HG03442 (cell line): ENCODE data around the gene EYA2.
"Not testable (repeated sequence)": the region's sequence is repeated elsewhere in the genome, so short reads cannot be mapped to it uniquely, and the experiment has no call there.

Experiments used
- ATAC-seq: cut with Tn5 transposase; IDR thresholded peaks from one replicate; pipeline ENCODE4 v1.9.1; 2021; ENCODE audit warnings: mild to moderate bottlenecking, moderate library complexity; ENCODE audit not compliant: unreplicated experiment

EYA2 gene

DNA sequence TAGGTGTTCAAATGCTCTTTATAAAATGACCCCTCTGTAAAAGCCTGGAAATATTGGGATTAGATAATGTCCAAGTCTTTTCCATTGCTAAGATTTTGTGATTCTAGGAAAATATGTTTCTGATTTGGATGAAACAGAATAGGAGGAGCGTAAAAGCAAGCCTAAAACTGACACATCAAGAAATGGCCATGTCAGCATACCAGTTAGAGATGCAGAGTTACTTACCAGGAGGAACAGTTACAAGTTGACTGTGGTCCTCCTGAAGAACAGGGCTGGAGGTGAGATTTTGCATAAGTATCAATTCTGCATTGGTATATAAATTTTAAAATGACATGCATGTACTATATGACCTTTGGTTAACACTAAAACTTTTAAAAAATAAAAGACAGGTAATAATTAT is 35.3 kb downstream of the EYA2 start:
- no peak for ATAC-seq

DNA sequence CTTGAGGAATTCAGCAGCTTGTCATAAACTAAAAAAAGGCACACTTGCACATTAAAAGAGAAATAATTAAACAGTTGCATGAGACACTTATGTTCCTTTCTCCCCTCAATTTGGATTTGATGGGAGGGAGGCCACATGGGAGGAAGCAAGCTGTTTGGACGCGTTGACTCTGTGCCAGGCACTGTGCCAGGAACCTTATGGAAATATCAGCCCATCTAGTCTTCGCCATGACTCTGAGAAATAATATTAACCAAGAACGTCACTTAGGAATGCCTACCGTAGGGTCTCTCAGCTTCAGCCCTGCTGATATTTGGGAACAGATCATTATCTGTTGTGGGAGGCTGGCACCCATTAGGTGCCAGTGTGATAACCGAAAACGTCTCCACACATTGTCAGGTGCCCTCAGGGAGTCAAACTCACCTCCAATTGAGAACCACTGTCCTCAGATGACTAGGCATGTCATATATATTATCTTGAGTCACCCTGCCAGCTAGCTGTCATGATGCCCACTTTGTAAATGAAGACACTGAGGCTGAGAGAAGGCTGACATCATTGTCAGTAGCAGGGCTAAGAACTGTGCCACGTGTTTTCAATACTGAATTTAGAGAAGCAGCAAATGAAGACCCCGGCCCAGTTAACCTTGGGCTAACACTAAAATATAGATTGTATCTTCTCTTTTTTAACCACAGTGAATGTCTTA is 36.1 kb downstream of the EYA2 start:
- ATAC-seq = no peak

DNA sequence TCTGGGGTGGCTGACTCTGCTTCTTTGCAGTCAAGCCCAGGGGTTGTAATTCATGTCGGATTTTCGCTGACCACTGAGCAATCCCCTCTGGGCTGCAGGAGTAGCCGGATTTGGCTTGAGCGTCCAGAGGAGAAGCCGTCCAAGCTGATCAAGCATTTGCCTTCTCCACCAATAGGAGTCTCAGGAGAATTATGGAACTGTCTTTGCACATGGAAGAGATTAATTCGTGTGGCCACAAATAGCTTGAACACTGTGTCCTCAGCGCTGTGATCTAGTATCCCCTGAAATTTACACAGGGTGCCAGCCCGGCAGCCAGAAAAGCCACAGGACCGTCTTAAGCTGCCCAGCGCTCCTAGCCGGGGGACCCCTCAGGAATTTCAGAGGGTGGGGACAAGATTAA is 37.1 kb downstream of the EYA2 start:
- no peak for ATAC-seq

DNA sequence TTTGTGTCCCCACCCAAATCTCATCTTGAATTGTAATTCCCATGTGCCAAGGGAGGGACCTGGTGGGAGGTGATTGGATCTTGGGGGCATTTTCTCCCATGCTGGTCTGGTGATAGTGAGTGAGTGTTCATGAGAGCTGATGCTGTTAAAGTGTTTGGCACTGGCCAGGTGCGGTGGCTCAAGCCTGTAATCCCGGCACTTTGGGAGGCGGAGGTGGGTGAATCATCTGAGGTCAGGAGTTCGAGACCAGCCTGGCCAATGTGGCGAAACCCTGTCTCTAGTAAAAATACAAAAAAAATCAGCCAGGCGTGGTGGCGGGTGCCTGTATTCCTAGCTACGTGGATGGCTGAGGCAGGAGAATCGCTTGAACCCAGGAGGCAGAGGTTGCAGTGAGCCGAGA is 37.8 kb downstream of the EYA2 start:
- not testable (repeated sequence) for ATAC-seq

DNA sequence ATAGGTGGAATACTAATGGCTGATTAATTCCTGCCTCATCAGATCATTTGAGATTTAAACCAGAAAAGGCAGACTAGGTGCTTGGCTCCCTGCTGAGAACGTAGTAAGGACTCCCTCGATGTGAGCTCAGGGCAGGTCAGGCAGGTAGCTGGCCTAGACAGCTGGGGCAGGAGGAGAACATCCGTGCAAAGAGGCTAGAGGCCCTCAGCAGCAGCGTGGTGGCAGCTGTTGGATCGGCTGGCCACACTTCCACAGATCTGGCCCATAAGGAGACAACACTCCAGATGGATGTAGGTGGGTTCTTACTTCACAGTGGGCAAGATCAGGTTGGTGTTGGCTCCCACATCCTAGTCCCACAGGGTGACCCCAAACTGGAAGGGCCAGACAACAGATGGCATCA is 38.5 kb downstream of the EYA2 start:
- ATAC-seq = no peak

DNA sequence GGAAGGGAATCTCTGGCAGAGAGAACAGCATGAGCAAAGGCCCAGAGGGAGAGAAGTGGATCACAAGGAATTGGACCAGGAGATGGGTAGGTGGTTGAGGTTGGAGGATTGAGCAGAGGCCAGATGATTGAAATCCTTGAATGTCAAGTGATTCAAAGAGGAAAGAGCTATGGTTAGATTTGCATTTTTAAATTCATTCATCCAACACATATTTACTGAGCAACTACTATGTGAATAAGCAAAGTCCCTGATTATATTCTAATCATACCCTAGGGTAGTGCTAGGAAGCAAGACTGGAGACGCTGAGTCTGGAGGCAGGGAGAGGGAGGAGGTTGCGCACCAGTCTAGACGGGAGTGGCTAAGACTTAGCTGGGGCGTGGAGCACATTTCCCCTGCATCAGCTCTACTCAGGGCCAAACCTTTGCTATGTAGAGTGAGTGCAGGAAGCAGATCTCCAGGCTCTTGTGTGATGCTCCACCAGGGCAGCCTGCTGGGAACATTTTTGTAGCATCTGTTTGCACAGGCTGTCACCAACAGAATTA is 40.2 kb downstream of the EYA2 start:
- no peak for ATAC-seq

DNA sequence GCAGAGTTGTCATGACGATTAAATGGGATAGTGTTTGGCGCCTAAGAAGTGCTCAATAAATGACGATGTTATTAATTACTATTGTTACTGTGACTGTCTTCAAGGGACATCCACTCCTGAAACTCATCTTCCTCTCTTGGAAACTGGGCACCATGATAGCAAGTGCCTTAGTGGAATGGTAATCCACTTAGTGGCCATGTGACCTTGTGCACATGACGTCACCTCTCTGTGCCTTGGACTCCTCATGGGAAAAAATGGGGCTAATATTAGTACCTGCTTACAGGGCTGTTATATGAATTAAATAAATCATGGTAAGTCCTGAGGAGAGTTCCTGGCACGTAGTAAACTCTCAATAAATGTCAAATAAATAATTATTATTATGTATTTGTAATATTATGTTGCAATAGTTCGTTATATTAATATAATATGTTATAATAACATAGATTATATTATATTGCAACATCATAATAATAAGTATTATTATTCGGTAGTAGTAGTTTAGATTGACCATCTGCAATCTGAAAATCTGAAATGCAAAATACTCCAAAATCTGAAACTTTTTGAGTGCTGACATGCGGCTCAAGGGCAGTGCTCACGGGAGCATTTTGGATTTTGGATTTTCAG is 40.9 kb downstream of the EYA2 start:
- ATAC-seq = no peak

DNA sequence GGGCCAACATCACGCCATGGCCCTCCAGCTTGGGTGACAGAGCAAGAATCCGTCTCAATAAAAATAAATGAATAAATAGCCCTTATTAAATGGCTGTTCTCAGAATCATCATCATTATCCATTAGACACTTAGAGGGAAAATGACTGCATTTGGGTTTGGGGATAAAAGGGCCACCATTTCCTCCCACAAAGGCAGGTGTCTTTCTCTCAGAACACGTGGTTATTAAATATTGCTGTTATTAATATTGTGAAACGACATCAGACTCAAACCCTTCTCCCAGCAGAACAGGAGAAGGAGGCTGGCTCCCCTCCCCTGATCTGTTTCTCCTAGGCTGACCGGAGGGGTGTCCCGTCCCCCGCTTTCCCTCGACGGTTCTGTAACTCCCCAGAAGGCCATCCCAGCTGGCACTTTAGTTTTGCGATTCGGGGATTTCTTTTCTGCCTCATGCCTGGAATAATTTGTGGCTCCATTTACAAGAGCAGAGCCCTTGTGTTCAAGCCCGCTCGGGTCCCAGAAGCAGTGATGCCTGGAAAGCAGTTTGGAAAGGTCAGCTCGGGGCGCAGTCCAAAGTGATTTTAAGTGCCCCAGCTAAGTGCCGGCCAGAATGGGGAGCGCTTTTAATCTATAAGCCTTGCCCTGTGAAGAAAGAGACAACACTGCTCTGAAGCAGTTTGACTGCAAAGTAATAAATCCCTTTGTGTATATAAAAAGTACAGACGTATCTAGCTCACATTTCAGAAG is 41.9 kb downstream of the EYA2 start:
- ATAC-seq = no peak

DNA sequence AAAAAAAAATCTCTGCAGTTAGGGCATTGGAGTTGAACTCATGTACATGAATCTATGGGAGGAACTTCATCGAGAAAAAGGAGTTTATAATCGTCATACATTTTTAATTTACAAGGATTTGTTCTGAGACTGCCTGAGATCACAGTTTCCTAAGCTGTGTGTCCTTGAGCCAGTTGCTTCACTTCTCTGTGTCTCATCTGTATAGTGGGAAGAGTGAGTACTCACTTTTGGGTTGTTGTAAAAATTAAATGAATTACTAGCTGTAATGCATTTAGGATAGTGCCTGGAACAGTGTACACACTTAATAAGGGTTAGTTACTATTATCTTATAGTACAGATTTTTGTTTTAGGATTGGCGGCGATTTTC is 42.5 kb downstream of the EYA2 start:
- ATAC-seq = no peak

DNA sequence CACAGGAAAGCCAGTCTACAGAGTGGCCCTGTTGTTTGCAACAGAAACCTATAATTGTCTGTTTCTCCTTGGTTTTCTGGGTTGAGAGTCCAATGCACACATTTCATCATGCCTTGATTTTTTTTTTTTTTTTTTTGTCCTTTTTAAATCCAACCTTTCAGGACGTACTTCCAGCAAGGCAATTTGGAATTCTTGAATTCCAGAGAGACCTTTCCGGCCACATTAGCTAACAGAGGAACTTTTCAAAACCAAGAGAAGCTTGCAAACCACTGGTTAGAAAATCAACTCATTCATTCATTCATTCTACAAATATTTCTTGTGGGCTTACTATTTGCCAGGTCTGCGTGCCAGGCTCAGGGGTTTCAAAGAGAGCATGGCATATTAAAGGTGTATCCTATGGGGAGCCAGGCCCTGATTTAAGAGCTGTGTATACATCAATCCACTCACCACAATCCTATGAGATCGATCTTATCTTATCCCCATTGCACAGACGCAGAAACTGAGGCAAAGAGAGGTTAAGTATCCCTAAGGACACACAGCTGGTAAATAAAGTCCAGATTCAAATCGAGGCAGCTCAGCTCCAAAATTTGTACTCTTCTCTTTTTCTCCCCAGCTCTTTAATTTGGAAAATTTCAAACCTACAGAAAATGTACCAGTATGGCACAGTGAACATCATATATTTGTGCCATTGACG is 43.0 kb downstream of the EYA2 start:
- no peak for ATAC-seq

DNA sequence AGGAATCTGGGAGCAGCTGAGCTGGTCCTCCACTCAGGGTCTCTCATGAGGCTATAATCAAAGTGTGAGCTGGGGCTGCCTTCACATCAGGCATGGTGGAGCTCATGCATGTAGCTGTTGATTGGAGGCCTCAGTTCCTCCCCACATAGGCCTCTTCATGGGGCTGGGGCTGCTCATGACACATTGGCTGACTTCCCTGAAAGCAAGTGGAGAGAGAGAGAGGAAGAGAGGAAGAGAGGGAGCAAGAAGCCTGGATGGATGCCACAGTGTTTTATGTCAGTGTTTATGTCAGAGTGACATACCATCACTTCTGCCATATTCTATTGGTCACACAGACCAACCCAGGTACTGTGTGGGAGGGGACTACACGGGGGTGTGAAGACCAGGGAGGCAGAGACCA is 43.8 kb downstream of the EYA2 start:
- ATAC-seq = no peak

DNA sequence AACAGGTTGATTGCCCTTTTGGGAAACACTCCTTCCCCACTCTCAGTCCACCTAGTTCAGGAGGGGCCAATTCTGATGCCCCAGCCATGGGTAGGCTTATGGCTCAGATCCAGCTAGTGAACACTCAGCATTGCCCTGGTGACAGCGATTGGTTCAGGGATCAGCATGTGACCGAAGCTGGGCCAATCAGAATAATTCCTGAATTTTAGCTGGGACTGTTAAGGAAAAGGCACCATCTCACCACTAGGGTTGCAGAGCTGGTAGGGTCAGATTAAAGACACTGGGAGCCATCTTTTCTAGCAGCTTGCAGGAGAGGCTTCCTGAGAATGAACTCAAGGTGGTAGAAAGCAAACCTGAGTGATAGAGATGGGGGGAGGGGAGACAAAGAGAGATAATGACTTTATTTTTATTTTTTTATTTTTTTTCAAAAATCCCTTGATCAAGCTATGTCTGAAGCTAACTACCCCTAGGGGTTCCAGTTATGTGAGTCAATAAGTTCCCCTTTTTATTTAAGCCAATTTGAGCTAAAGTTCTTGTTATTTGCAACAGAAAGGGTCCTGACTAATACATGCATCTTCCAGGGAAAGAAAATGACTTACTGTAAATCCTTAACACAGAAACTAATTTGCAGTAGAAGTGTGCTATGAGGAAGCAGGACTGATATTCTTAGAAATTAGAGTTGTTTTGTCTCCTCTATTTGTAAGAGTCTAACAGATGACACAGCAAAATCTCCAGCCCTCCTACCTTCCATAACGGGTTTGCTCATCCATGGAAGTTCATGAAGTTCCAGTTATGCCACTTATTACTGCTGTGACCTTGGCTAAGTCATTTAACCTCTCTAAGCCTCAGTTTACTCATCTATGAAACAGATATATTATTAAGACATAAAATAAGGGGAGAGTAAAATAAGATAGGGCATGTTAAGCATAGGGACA is 44.7 kb downstream of the EYA2 start:
- no peak for ATAC-seq

DNA sequence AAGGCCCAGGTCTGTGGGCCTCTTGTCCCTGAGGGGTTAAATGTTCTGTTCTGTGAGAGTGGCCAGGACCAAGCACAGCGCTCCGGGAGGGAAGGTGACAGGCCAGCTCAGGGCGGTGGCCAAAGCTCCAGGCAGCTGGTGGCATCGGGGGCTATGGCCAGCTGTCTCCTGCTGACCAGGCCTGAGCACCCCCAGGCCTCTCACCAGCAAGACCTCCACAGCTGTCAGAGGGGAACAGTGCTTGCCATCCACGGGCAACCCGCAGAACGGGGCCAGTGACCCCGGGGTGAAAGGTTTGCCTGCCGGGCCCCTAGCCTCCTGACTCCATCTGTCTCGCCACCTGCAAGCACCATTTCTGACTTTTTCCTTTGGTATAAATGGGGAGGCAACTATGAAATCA is 46.0 kb downstream of the EYA2 start:
- ATAC-seq = no peak

DNA sequence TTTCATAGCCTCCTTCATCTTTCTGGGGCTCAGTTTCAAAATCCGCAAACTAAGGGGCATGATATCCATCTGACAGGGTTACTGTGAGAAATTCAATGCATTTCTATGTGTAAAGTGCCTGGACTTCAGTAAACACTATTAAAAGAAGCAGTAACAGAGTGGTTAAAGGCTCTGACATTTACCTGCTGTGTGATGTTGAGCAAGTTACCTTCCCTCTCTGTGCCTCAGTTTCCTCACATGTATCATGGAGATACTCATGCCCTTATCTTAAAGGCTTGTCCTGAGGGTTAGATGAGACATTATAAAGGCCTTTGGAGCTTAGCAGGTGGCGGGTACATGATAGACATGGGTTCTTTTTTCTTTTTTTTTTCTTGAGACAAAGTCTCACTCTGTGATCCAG is 46.8 kb downstream of the EYA2 start:
- ATAC-seq = no peak

DNA sequence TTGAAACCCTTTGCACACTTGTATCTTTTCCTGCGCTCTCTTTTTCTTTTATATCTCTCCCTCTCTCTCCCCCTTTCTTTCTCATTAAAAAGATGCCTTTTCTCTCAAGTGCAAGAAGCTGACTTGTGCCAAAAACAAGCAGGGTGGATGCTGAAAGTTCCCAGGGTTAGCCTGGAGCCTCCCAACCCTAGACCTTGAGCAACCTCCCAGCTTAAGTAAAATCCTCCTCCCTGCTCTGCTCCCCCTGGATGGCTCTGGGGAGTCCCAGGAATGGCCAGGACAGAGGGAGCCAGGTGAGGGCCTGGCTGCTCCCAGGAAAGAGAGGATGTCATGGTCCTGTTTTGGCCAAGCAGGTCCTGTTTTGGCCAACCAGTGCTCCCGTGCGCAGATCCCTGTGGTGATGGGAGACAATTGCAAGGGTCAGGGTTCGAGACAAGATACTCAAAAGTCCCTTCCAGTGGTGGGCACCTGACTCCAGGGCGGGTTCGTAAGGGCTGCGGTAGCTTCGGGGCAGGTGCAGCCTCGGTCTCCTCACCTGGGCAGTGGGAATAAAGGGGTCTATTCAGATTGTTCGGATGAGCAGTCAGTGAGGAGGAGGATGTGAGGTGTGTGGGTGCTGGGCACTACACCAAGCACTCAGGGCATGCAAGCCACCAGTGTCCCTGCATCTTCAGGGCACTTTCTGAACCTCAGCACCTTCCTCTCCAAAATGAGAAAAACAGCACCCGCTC is 49.4 kb downstream of the EYA2 start:
- ATAC-seq = no peak

DNA sequence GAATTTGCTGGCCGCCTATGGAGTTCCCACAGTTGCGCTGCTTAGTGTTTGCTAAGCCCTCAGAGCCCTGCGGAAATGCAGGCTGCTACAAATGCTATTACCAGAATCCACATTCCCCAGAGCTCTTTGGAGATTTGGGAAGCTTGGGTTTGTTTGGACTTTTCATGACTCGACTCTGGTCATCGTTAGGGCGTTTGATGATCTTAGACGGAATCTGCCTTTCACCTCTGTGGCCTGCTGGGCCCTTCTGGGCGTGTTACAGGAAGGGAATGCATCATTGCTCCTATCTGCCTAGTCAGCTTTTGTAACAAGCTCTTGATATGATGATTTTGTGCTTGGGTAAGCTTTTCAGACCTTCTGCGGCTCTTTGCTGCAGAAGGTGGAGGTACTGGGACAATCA is 50.8 kb downstream of the EYA2 start:
- no peak for ATAC-seq

DNA sequence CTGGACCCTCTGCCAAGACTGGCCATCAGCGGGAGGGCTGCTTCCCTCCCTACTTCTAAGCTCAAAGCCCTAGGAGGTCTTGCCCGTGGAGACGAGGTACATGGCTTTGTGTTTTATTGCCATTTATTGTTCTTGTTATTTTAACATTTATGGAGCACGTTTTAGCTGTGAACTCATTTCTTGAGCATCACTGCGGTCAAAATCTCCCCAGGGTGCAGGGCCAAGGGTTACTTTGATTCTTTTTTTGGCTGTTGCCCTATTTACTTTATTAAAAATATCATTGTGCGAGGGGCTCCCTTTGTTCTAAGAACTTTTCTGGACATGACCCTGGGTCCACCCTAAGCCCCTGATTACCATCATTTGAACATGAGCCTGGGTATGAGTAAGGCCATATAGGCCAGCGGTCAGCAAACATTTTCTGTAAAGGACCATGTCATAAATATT is 51.6 kb downstream of the EYA2 start:
- ATAC-seq = no peak

DNA sequence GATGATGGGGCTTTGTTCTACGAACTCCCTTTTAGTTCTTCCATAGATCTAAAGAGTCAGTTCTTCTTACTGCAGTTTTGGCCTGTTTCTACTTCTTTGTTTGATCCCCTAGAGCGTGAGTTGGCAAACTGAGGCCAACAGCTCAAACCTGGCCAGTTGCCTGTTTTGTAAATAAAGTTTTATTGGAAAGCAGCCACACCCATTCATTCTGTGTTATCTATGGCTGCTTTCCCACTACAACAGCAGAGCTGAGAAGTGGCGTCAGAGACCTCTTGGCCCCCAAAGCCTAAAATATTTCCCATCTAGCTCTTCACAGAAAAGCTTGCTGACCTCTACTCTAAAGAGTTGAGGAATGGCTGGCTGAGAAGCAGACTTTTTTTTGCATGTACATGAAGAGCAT is 52.2 kb downstream of the EYA2 start:
- ATAC-seq = no peak

DNA sequence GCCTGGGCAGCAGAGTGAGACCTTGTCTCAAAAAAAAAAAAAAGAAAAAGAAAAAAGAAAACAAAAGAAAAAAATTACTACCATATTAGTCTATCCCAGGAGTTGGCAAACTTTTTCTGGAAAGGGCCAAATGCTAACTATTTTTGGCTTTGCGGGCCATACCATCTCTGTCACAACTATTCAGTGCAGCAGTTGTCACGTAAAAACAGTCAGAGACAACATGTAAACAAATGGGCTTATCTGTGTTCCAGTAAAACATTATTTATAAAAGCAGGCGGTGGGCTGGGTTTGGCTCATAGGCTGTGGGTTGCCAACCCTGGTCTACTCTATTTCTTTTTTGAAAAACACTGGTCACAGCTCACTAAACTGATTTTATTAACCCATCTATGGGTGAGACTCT is 53.4 kb downstream of the EYA2 start:
- ATAC-seq = no peak

DNA sequence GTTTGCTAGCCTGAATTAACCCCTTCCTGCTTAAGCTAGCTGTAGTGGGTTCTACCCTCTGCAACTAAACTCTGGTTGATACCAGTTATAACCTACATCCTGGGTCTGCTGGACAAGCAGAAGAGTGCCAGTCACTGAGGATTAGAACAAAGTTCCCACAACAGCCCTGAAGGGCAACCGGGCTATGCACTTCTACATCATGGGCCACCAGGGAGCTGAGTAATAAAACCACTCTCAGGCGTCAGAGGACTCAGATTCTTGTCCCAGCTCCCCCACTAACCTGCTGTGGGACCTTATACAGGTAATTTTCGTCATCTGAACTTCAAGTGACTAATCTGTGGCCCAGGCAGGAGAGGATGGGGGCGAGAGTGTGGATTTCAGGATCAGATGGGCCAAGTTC is 56.8 kb downstream of the EYA2 start:
- no peak for ATAC-seq
